ENCODE results near the gene DPP6. TPM values are rescaled to one million over a fixed set of nuclear protein-coding genes. Genes with fewer than 3 reads are reported as not detected.

The DPP6 gene
- total and polyA plus RNA-seq, 2 of the 8 experiments (the other 6 are each of a cell fraction or from before 2014, with no cell fraction given): 4.7 to 6.8 TPM

GRCh38 chr7:154736389-154736788 lies 684.2 kb downstream of the DPP6 start:
- Histone ChIP-seq H2BK12ac (ENCODE audit: low read depth, low read length) (no peak overlapping the region), H2BK120ac (replicated peaks; ENCODE audit: low read depth, low read length) (no peak overlapping the region), H3K4me2 (ENCODE audit: insufficient read depth in 1 of 2, low read depth in 2 of 2, low read length in 2 of 2) (no peak overlapping the region), H2BK20ac (ENCODE audit: low read length) (no peak overlapping the region), H2AFZ (ENCODE audit: low read length) (no peak overlapping the region), H3K4me3 (ENCODE audit: extremely low read depth in 1 of 4, insufficient read depth in 2 of 4, low read depth in 3 of 4, low read length in 4 of 4) (no peak overlapping the region), H3K4me1 (replicated peaks in 1 of 4; ENCODE audit: control insufficient read depth in 3 of 4, insufficient read depth in 4 of 4, low read length in 3 of 4) (peaks cover 0 to 3% (median 0%) of the 10 kb centered on the region in 4 experiments; a peak in 1 of 7 replicates), H2AK5ac (ENCODE audit: low read depth, low read length) (no peak overlapping the region), H3K27ac (ENCODE audit: low read depth, low read length) (no peak overlapping the region), H3K56ac (replicated peaks; ENCODE audit: insufficient read length, low read depth, low read length) (no peak overlapping the region), H3K18ac (ENCODE audit: extremely low read depth, low read length) (no peak overlapping the region), H2BK5ac (ENCODE audit: low read depth, low read length) (no peak overlapping the region), H3K36me3 (ENCODE audit: control insufficient read depth in 2 of 4, insufficient read depth in 4 of 4, low read length in 3 of 4) (no peaks in the 10 kb centered on the region), H3K79me1 (ENCODE audit: low read depth, low read length) (no peaks in the 10 kb centered on the region; the same call in 1 of the 2 replicates), H3K27me3 (replicated peaks in 1 of 4; ENCODE audit: control insufficient read depth in 3 of 4, extremely low read depth in 1 of 4, insufficient read depth in 3 of 4, low read length in 3 of 4) (no peaks in the 10 kb centered on the region; a peak in 1 of 7 replicates), H4K91ac (replicated peaks; ENCODE audit: insufficient read length, low read length) (no peak overlapping the region), H3K9me3 (ENCODE audit: insufficient read depth in 2 of 2, low read depth in 1 of 2, low read length in 1 of 2) (no peaks in the 10 kb centered on the region), H4K8ac (ENCODE audit: extremely low read depth, insufficient read depth, low read length) (no peak overlapping the region), H4K5ac (ENCODE audit: insufficient read length, low read depth, low read length) (no peak overlapping the region), H3K79me2 (ENCODE audit: control insufficient read depth in 1 of 2, insufficient read depth in 2 of 2, low read length in 2 of 2) (no peaks in the 10 kb centered on the region), H3K9ac (replicated peaks in 1 of 4; ENCODE audit: extremely low read depth in 1 of 4, low read depth in 3 of 4, low read length in 3 of 4) (no peak overlapping the region), H2BK15ac (ENCODE audit: low read length) (no peak overlapping the region), H4K20me1 (replicated peaks in 1 of 2; ENCODE audit: control insufficient read depth in 1 of 2, insufficient read depth in 2 of 2, low read length in 2 of 2) (no peaks in the 10 kb centered on the region), H3K23me2 (ENCODE audit: low read depth, low read length) (no peaks in the 10 kb centered on the region), H3K14ac (ENCODE audit: insufficient read length) (no peak overlapping the region), H3K4ac (replicated peaks; ENCODE audit: insufficient read length, low read depth, low read length) (no peak overlapping the region), H3K23ac (ENCODE audit: insufficient read length) (no peak overlapping the region)
- DNase-seq (ENCODE audit: low read depth in 1 of 2, low spot score in 2 of 2) (no peak), FAIRE-seq (no peak)
- CTCF ChIA-PET (ENCODE audit: partially characterized antibody): interaction anchor here (1.0 to 1.1 kb wide), 2 partner anchors 11 to 41 kb away, joined by 3 read pairs; no protein-coding TSS in a partner anchor
- POLR2A ChIA-PET (ENCODE audit: partially characterized antibody): no interaction called here
- WGBS, 2 experiments (ENCODE audit: extremely low coverage in 1 of 2, insufficient coverage in 1 of 2, insufficient read length in 1 of 2, insufficient replicate concordance in 2 of 2, low coverage in 1 of 2, low lambda C conversion rate in 2 of 2, missing lambda C conversion rate in 1 of 2): 94% methylated on average over 3 of the region's 3 CpGs; no CpG with 5 or more reads in 1 of the 2 experiments
- TF ChIP-seq EGR1 (IDR thresholded peaks at IDR 0.05; ENCODE audit: borderline replicate concordance, low read depth, low read length) (no peak), BCL11A (IDR thresholded peaks at IDR 0.05; ENCODE audit: low read depth in 2 of 2, low read length in 2 of 2) (no peak), ATF2 (IDR thresholded peaks at IDR 0.05; ENCODE audit: low read length) (no peak)
